Right ventricle myocardium superior (tissue), 1 donor: ENCODE measurements around the gene PIEZO2. TPM values are rescaled to one million over a fixed set of nuclear protein-coding genes. Genes with fewer than 3 reads are reported as not detected.

Source experiments
- ATAC-seq: fragments of 200-7000 bp; cut with Tn5 transposase; one replicate; pipeline ENCODE4 v1.9.1; 2020; ENCODE audit warnings: mild to moderate bottlenecking; ENCODE audit not compliant: poor library complexity
- DNase-seq: peaks from one replicate; pipeline ENCODE4 v3.0.0-alpha.2; 2020
- intact Hi-C: fragments of 100-400 bp; cut with DNase I; formaldehyde crosslinking; loops from one replicate; pipeline ENCODE4 v1.11.2; 2022
- total RNA-seq: library from RNA; stranded (reverse); fragmentation: NEBNext Ultra II Directional; extraction: Animal tissue kit (Norgen Biotek cat#: 25700); gene quantifications from one replicate; pipeline ENCODE4 v1.2.1, GENCODE V29; 2021
- donor health status: DM: no; HTN: yes; CAD: no; lungs with severe emphysema.

Gene PIEZO2
- total RNA-seq, 1 donor from 2014 or later = 0.32 TPM

DNA sequence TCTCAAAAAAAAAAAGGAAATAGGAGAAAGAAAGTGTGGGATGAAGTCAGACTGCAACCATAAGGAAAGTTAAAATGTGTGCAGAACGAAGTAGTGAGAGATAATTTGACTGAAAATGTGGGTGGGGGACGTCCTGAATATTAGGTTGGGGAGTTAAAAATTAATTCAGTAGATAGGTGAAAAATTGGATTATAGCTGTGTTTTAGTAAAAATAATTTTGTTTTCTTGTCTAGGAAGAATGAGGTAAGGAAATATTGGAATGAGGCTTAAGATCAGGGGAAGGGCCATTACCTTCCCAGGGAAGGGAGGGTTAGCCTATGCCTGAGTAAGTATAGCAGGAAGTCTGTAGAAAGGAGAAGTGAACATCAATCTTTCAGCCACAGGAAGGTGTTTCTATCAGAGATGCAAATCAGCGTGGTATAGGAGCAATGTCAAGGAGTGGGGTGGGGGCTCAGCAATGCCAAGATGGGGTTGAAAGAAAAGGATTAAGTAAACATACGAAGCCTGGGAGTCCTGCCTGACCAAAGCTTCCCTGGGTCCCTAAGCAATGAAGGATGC, 250.9 kb downstream of the PIEZO2 start:
- intact Hi-C loops = no loop called here
- no peak for DNase-seq
- no peak for ATAC-seq

DNA sequence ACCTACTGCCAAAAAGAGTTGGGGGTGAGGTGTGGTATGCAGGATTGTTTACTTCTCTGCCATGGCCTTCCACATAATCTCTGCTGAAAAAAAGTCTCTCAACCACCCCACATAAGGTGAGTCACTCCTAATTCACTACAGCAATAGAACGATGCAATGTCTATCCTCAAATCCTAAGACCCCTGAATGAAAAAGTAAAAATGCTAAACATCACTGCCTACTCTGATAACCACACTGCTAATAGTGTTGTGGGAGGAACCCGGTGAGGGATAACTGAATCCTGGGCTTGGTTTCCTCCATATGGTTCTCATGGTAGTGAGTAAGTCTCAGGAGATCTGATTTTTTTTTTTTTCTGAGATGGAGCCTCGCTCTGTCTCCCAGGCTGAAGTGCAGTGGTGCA, 252.5 kb downstream of the PIEZO2 start:
- no peak for DNase-seq
- no peak for ATAC-seq
- intact Hi-C loops = no loop called here

DNA sequence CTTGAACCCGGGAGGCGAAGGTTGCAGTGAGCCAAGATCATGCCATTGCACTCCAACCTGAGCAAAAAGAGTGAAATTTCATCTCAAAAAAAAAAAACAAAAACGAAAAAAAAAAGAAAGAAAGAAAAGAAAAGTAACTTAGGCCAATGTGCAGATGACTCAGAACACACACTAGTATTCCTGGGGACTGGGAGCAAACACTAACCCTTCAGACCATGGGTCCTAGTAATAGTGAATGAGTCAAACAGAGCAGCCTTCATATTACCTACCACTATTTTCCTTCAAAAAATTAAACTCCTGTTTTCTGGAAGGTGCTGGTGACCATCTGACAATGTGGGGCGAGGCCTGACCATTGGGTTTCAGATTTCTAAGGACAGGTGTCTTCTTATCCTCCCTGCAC, 253.4 kb downstream of the PIEZO2 start:
- ATAC-seq (no peak), DNase-seq (no peak)
- intact Hi-C loops = no loop called here

DNA sequence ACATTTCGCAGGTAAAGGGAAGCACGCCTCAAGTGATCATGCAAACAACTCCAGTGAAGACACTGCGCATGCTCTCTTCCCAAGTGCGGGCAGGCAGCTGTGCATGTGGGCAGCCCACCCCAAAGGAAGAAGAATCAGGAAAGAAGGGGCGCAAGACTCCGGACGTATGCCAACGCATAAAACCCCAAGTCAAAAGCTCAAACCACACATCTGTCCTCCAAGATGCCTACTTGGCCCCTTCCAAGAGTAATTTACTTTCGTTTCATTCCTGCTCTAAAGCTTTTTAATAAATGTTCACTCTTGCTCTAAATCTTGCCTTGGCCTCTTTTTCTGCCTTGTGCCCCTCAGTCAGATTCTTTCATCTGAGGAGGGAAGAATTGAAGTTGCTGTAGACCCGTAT, 254.9 kb downstream of the PIEZO2 start:
- no peak for ATAC-seq
- DNase-seq = no peak
- intact Hi-C loops = no loop called here

DNA sequence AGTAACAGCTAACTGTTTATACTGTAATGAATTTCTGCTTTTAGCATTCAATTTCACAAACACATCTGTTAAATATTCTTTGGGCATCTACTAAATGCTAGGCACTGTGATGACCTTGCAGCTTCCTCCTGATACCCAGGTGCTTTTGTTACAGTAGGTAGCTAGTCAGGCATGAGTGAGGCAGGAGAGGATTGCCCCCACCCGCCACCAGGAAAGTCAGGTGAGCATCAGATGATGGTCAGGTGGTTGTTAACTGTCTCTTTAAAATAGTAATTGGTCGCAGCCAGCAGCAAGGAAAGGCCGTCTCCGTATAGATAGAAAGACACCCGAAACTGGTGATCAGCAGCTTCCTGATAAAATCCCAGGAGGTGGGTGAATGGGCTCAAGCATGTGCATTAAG, 255.6 kb downstream of the PIEZO2 start:
- DNase-seq (no peak), ATAC-seq (no peak)
- intact Hi-C loops = no loop called here

DNA sequence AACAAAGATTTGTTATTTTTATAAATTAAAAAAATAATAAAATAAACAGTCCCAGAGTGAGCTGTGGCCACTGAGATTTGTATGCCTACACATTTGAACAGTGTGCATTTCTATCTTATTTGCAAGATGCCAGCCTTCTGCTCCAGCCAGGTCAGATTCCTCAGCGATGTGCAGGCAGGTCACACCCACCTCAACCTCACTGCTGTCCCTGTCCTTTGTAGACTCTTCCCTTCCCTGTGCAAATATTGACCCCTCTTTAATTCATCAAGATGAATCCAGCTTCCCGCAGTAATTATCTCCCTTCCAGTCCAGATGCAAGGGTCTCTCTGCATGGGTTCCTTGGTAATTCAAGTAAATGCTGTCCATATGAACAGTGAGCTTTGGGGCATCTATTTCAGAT, 256.2 kb downstream of the PIEZO2 start:
- intact Hi-C loops = no loop called here
- ATAC-seq = no peak

DNA sequence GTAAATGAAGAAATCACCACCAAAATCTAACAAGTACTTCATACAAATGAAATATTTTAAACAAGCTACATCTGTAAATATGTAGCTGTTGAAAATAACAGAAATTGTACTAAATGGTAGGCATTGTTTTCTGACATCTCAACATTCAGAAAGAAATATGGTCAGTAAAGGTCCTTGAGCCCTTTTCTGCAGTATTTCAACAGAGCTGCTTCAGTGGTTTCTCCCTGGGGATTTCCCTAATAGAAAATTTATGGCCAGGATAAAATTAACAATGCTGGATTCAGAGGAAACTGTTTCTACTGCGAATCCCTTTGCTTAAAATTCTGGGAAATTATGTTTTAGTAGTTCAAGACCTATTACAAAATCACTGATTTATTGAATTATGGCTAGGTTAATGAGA, 256.6 kb downstream of the PIEZO2 start:
- ATAC-seq = no peak
- no peak for DNase-seq
- intact Hi-C loops = no loop called here

More for the DNA sequence above, 256.2 kb downstream of the PIEZO2 start:
- DNase-seq = no peak

DNA sequence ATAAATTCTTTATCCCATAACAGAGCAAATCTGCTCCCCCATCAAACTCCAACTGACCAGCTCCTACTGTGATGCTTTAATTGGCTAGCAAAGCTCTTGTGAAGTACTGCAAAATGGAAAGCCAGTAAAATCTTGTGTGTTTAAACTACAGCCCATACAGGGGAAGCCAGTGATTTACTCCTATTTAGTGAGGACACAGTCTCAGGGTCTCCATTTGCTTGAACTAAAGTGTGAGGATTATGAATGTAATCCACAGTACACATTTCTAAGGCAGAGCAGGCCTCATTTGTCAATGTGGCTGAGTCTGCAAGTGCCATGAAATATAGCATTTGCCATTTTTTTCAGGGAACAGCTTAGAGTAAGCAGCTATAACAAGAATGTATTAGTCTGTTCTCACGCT, 259.3 kb downstream of the PIEZO2 start:
- ATAC-seq = no peak

DNA sequence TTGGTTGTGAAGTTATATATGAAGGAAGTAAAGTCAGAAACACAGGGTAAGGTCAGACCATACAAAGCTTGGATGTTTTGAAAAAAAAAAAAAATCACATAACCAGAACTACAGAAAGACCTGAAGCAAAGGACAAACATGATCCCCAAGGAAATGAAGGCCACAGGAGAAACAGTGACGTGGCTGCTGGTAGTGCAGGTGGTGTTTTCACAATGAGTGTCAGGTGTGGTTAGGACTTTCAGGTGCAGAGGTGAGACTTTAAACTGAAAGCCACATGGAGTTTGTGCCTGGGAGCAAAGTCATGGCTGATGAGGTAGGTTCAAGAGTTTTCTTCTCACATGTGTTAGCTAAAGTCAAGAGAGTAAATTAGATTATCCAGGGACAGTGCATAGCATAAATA, 270.7 kb downstream of the PIEZO2 start:
- ATAC-seq (no peak), DNase-seq (no peak)
- intact Hi-C loops = no loop called here

More for the DNA sequence above, 259.3 kb downstream of the PIEZO2 start:
- intact Hi-C loops = no loop called here
- no peak for DNase-seq

DNA sequence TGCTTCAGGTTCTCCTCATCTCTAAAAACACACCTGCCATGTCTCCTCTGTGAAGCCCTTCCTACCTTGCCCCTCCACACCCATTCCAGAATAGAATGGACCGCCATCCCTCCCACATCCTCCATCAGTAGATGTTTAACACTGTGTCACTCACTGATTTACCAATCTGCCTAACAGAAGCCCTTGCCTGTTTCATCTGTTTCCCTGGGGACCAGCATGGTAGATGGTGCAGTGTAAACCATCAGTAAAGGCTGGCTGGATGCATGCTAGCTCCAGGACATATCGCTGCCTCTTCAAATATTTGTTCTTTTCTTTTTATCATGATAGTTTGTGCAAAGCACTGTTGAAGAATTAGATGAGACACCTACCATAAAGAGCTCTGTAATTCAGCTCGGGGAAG, 271.4 kb downstream of the PIEZO2 start:
- intact Hi-C loops = no loop called here
- ATAC-seq = no peak
- no peak for DNase-seq

DNA sequence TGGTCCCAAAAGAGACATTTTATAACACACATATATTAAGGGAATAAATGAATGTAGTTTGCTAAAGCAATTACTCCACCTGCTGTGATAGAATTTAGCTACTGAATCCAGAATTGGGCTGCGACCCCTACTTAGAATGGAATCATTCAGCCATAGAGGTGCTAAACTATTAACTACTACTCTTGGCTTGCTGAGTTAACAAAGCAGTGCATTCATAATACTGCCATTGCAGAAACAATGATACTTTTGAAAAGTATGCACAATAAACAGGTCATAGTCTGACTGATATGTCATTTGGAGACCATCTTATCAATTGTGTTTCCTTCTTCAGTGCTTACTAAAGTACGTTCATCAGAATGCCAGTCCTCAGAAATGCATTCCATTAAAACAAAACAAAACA, 273.6 kb downstream of the PIEZO2 start:
- DNase-seq = no peak
- no peak for ATAC-seq
- intact Hi-C loops = no loop called here

DNA sequence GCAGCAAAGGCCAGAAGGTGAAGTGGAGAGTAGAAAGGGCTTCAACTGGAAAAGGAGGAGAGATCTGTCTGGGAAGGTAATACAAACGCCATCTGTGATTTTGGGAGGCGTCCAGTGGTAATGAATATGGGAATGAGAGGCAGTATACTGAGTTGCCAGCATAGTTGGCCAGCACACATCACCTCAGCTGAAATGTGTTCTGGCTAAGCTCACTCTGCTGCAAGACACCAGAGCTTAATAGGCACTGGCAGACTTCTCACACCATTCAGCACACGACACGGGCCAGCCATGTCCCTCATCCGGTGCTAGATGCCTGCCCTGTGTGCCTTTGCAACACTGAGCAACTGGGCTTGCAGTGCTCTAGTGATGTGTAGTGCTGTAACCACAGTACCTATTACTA, 277.1 kb downstream of the PIEZO2 start:
- DNase-seq (peak; percentile 41), ATAC-seq (peak; percentile 95)
- intact Hi-C loops = no loop called here

DNA sequence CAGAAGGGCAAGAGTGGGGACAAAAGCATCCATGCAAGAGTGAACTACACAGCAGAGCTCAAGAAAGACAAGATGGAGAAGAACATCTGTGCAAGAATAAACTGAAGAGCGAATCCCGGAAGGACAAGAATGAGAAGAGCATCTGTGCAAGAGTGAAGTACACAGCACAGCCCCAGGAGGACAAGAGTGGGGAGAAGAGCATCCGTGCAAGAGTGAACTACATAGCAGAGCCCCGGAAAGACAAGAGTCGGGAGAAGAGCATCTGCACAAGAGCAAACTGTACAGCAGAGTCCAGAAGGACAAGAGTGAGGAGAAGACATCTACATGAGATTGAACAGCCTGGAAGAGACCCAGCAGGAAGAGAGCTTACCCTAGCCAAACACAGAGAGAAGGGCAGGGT, 284.6 kb downstream of the PIEZO2 start:
- intact Hi-C loops = no loop called here
- ATAC-seq = no peak
- DNase-seq = no peak

DNA sequence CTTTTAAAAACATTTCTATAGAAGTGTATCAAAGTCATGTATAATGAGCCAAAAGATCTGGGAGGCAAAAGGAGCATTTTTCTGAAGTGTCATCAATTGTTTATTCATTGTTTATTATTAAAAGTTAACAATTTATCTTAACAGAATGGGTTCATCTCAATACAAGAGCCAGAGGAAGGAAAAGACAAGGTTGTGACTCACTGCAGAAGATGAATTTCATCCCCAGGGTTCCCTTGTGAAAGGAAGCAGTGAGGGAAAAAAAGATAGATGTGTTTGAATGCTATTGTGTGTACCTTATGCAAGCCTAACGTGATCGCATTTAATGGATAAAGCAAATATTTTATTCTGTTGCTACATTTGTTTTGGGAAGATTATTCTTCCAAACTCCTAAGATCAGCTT, 286.3 kb downstream of the PIEZO2 start:
- intact Hi-C loops = no loop called here
- ATAC-seq (no peak), DNase-seq (no peak)

DNA sequence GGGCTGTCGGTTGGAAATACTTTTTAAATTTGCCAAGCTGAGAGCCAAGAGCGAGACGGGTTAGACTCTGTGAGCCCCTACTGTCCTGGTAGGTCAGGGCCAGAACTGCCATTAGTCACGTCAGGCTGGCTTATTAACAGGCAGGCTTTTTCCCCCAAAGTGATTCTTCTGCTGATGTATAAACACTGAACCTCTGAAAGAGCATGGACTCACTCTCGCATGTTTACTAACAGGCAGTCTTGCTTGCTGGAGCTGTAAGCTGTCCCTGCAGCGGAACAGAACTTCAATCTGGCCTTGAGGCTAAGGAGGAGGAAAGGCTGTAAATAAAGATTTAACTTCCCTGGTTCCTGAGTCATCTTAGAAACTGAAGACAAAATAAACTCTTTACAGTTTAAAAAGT, 288.4 kb downstream of the PIEZO2 start:
- ATAC-seq = no peak
- intact Hi-C loops = no loop called here
- no peak for DNase-seq

DNA sequence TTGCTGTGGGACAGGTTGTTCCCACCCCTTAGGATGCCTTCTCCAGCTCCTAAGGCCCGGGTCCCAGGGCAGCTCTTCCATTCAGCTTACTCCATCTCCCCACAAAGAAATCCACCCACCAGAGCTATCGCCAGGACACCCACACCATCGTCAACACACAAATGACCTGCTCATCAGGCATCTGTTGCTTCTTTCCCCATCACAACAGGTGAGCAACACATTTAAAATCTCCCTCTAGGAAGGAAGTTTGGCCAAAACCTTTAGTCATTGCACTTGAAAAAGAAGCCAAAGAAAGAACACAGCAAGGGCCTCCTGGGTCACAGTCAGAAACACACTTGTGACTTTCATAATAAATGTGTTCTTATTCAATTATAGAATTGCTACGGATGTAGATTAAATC, 289.0 kb downstream of the PIEZO2 start:
- DNase-seq (no peak), ATAC-seq (no peak)
- intact Hi-C loops = no loop called here

DNA sequence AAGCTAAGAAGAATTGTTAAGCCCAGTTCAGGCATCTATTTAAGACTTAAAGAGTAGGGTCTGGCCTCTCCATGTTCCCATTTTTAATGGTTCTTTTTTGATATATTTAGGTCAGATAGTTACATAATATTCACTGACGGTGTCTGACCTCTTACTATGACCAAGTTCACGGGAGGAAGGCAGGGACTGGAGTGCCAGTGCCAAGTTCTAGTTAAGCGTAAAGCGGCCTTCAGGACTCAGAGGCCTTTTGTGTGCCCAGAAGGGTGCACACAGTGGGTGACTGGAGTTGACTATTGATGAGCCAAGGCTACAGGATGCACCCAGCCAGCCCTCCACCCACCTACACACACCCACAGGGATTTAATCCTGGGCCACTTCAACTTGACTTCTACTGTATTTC, 290.9 kb downstream of the PIEZO2 start:
- ATAC-seq = no peak
- no peak for DNase-seq
- intact Hi-C loops = loop anchor here (5.0 kb wide), 1 partner anchor 294 kb away; no protein-coding TSS in a partner anchor

DNA sequence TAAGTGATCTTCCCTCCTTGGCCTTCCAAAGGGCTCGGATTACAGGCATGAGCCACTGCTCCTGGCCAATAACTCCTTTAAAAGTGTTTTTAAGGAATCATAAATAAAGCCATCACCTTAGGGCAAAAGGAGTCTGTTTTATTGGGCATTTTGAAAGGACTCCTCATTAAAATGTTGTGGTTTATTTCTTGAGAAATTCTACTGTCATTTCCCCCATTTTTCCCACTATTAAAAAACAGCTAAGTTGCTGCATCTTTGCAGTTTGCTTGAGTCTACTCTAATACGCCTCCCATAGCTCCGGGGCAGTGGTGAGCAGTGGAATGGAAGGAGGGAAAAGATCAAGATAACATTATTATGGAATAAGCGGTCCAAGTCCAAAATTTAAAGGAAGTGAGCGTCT, 293.2 kb downstream of the PIEZO2 start:
- ATAC-seq (no peak), DNase-seq (no peak)
- intact Hi-C loops = loop anchor here (5.0 kb wide), 1 partner anchor 296 kb away; no protein-coding TSS in a partner anchor

DNA sequence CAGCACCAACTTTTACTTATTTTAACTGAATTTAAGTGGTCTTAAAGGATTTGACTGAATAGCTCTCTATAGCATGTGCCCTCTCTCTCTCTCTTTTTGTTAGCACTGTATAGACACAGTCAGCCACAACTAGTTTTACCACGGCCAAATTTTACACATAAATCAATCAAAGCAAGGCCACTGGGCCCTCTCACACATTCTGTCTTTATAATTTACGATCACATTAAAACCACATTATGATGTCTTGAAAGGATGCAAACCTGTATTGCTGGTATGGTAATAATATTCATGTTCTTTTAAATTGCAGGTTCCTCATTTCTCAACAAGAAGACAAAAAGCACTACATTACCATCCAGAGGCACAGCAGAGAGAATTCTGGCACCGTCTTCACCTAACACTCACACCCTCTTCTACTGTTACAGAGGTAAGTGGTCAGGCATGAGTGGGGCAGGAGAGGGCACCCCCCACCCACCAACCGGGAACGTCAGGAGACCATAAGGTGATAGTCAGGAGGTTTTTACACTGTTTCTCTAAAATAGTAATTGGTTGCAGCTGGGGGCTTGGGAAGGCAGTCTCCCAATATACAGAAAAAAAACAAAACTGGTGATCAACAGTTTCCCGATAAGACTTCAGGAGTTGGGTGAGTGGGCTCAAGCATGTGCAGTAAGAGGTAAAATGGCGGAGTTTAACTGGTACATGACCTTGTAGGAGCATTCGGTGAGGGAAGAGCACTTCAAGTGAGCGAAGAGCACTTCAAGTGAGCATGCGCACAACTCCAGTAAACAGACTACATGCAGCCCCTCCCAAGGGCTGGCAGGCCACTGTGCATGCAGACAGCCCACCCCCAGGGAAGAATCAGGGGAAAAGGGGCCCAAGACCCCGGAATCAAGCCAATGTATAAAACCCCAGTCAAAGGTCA, 296.7 kb downstream of the PIEZO2 start:
- ATAC-seq (no peak), DNase-seq (no peak)
- intact Hi-C loops = loop anchor here (5.0 kb wide), 1 partner anchor 185 kb away; no protein-coding TSS in a partner anchor

DNA sequence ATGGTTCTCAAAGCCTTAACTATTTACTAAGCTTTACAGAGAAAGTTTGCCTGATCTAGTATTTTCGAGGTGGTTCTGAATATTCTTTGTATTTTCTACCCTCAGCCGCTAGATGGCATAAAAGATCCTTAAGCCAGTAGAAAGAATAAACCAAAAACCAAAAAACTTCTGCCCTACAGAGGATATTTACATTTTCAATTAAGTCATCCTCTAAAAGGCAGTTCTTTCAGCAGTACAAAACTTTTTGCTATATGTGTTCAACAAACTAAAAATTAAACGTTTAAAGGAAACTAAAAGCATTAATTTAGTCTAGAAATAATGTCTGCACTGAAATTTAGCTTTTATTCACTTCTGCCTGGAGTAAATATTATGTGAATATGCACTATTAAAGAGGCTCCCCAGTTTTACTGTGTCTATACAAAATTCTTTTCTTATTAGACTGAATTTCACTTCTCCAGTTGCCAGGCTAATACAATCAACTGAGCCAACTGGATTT, 297.5 kb downstream of the PIEZO2 start:
- peak; percentile 49 for ATAC-seq
- intact Hi-C loops = loop anchor here (5.0 kb wide), 1 partner anchor 185 kb away; no protein-coding TSS in a partner anchor
- no peak for DNase-seq
